HG02870 (cell line): ENCODE results near the gene FNDC3B.

Source experiments
- ATAC-seq: cut with Tn5 transposase; IDR thresholded peaks from one replicate; pipeline ENCODE4 v1.9.1; 2021; ENCODE audit warnings: mild to moderate bottlenecking, moderate library complexity; ENCODE audit not compliant: unreplicated experiment

FNDC3B gene

GRCh38 chr3:172071780-172072330 is 32.5 kb downstream of the FNDC3B start:
- no peak for ATAC-seq

DNA sequence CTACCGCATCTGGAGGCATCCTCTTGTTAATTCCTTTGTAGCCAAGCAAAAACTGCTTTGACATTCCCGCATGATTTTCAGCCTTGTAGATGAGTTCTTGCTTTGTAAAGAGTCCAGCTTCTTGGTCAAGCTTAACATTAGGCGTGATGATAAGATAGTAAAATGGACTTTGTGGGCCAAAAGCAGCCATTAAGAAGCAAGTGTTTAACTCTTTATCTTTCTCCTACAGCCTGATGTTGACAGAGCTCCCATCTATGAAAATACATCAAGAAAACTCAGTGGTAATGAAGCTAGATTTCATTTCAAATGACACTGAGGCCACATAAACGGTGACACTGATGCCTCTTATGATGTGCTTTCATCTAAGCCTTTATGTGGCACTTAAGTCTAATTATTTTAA is 33.2 kb downstream of the FNDC3B start:
- ATAC-seq: no peak

GRCh38 chr3:172073262-172073915 is 34.0 kb downstream of the FNDC3B start:
- no peak for ATAC-seq

- ATAC-seq: no peak
These were observed 34.7 kb downstream of the FNDC3B start for GRCh38 chr3:172074032-172074431.

DNA sequence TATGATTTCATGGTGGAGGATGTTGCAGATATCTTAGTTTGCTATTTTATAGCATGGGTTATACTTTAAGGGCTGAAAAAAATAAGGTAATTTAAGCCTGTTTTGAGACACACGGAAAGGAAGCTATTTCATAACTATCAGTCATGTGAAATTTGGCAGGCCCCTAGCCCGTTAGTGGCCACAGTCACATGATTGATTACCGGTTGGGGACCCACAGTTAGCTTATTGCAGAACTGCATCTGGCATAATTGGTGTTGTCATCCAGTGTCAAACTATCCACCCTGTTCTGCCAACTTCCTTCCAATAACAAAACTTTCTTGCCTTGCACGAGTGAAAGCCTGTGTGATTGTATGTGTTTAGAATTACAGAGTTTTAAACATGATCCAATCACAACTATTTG is 35.2 kb downstream of the FNDC3B start:
- ATAC-seq: no peak

- ATAC-seq: no peak
These were observed 36.8 kb downstream of the FNDC3B start for GRCh38 chr3:172076212-172076611.

- ATAC-seq: no peak
These were observed 37.9 kb downstream of the FNDC3B start for GRCh38 chr3:172077197-172077757.

- no peak for ATAC-seq
These were observed 38.9 kb downstream of the FNDC3B start for GRCh38 chr3:172078244-172078643.

GRCh38 chr3:172078721-172079120 is 39.3 kb downstream of the FNDC3B start:
- ATAC-seq: no peak

GRCh38 chr3:172079326-172079976 is 40.1 kb downstream of the FNDC3B start:
- no peak for ATAC-seq

- ATAC-seq: no peak
These were observed 41.1 kb downstream of the FNDC3B start for GRCh38 chr3:172080503-172080902.

DNA sequence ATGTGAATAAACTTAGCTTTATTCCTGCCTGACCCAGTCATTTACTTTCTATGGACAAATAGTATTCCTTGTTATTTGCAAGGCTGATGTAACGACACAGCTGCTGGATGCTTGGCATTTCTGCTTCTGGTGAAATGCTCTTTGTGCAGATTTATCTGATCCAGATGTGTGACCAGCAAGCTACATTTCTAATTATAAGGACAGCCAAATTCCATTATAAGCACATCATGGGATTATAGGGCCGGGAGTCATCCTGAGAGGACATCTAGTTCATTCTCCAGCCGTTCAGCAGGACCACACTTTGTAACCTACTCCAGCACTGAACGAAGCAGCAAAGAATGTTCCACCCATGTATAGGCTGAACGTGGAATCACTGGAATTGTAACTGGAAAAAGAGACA is 42.9 kb downstream of the FNDC3B start:
- no peak for ATAC-seq

- ATAC-seq: no peak
These were observed 43.6 kb downstream of the FNDC3B start for GRCh38 chr3:172082820-172083513.

DNA sequence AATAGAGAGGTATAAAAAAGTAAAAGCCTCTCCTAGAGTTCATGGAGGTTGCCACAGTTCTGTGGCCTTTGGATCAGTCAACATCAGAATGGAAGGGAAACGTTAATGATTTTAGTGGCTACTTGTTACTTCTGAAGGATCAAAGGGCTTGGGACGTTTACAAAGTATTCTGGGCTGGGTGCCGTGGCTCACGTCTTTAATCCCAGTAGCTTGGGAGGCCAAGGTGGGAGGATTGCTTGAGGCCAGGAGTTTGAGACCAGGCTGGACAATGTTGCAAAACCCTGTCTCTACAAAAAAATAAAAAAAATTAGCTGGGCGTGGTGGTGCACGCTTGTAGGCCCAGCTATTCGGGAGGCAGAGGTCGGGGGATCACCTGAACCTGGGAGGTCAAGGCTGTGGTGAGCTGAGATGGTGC is 44.6 kb downstream of the FNDC3B start:
- ATAC-seq: no peak

DNA sequence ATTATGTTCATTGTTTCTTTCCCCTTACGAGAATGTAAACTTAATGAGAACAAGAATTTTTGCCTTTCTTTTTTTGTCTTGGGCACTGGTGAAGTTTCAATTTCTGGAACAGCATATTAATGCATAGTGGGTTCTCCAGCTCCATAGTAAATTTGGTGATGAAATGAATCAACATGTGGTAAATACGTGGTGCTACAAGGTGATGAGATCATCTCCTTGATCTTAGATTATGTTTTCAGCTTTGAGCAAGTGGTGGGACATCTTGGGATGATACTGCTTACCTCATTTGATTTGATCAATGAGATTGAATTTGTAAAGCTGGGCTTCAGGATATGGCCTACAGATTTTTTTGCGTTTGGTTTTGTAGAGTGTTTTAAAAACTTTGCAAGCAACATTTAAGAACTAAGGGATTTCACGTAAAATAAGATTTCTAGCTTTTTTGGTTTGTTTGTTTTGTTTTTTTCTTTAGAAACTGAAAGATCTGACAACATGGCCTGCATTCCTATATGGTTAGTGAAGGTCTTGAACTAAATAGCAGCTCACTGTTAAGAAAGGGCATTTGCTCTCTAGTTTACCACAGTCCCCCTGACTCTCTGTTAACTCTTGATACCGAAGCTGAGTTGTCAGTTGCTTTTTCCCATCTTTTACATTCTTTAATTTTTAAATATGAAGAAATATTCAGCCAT is 45.6 kb downstream of the FNDC3B start:
- ATAC-seq: no peak

- ATAC-seq: no peak
These were observed 46.1 kb downstream of the FNDC3B start for GRCh38 chr3:172085557-172085895.

DNA sequence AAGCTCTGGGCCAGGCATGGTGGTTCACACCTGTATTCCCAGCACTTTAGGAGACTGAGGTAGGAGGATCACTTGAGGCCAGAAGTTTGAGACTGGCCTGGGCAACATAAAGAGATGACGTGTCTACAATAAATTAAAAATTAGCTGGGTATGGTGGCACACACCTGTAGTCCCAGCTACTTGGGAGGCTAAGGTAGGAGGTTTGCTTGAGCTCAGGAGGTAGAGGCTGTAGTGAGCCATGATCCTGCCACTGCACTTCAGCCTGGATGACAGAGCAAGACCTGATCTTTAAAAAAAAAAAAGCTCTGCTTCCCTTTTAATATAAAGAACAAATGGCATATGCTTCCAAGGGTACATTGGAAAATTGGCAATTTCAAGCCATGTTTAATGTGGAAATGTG is 46.7 kb downstream of the FNDC3B start:
- ATAC-seq: no peak

GRCh38 chr3:172087198-172087597 is 47.8 kb downstream of the FNDC3B start:
- no peak for ATAC-seq

DNA sequence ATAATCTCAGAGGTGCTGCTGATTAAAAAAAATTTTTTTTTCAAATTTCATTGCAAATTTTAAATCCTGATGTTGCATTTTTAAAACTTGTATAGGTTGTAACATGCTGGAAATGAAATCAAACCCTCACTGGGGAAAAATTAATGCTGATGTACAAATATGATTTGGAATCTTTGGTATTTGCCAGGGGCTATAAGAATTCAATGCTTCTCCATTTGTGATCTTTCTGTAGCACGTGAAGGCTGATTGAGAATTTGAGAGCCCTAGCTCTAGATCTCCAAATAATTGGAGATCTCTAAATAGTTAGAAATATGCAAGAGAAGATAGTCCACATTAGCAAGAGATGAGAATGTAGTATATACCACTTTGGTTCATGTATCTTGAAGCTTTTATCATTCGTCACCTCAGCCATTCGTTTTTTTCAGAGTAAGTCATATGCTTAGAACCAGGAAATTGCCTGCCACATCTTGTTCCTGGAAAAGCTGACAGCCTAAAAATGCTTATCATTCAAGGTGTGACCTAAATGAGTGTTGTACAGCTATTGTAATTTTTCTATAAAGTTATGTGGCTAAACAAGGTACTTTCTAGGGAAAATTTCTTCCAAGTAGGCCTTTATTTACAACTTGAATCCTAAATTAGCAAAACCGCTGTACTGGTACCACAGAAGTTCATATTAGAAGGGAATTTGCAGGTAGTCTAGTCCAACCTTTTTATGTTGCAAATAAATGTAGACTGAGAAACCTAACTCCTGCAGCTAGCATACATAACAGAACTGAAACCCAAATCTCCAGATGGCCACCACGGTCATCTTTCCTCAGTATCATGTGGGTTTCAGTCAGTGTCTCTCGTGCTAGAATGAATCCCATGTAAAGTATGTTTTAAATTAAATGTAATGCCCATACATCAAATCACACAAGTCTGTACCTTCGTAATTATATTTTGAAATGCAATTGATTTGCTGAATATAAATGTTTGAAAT is 48.5 kb downstream of the FNDC3B start:
- peak; percentile 70 for ATAC-seq

- no peak for ATAC-seq
These were observed 49.9 kb downstream of the FNDC3B start for GRCh38 chr3:172089250-172089649.
